Kidney capillary endothelial cell (primary cell): Measurements from ENCODE around the gene DOK6.
"Not testable (repeated sequence)": the region's sequence is repeated elsewhere in the genome, so short reads cannot be mapped to it uniquely, and the experiment has no call there.

ENCODE experiments used
- DNase-seq: peaks from one replicate; pipeline ENCODE4 v3.0.0-alpha.2; 2018; ENCODE audit warnings: low spot score

Gene DOK6

GRCh38 chr18:69400253-69400975 lies at the start of gene DOK6:
Gene DOK6, plus strand, starts transcription at chr18:69400888.
- DNase-seq: peak; percentile 80

GRCh38 chr18:69353023-69353422 lies 47.7 kb upstream of the DOK6 start:
- DNase-seq: no peak

GRCh38 chr18:69357590-69357989 lies 43.1 kb upstream of the DOK6 start:
- DNase-seq: no peak

- DNase-seq: no peak
These were observed 42.3 kb upstream of the DOK6 start for GRCh38 chr18:69358212-69358895.

GRCh38 chr18:69359768-69360167 lies 40.9 kb upstream of the DOK6 start:
- not testable (repeated sequence) for DNase-seq

- DNase-seq: no peak
These were observed 35.8 kb upstream of the DOK6 start for GRCh38 chr18:69364930-69365329.

- DNase-seq: no peak
These were observed 35.0 kb upstream of the DOK6 start for GRCh38 chr18:69365658-69366057.

GRCh38 chr18:69367104-69367503 lies 33.6 kb upstream of the DOK6 start:
- no peak for DNase-seq

GRCh38 chr18:69371729-69372128 lies 29.0 kb upstream of the DOK6 start:
- no peak for DNase-seq

GRCh38 chr18:69380324-69380723 lies 20.4 kb upstream of the DOK6 start:
- DNase-seq: no peak

- DNase-seq: no peak
These were observed 17.5 kb upstream of the DOK6 start for GRCh38 chr18:69383186-69383585.

- no peak for DNase-seq
These were observed 13.5 kb upstream of the DOK6 start for GRCh38 chr18:69387186-69387585.

- no peak for DNase-seq
These were observed 12.5 kb upstream of the DOK6 start for GRCh38 chr18:69388222-69388621.

- DNase-seq: no peak
These were observed 3.6 kb upstream of the DOK6 start for GRCh38 chr18:69397096-69397495.

- DNase-seq: no peak
These were observed 1.4 kb upstream of the DOK6 start for GRCh38 chr18:69399253-69399652.

- DNase-seq: no peak
These were observed 213 bp downstream of the DOK6 start for GRCh38 chr18:69400976-69401225.

- peak; percentile 26 for DNase-seq
These were observed 711 bp downstream of the DOK6 start for GRCh38 chr18:69401226-69401971.

GRCh38 chr18:69401972-69402532 lies 1.4 kb downstream of the DOK6 start:
- no peak for DNase-seq

- DNase-seq: no peak
These were observed 1.9 kb downstream of the DOK6 start for GRCh38 chr18:69402533-69402989.

- DNase-seq: no peak
These were observed 7.8 kb downstream of the DOK6 start for GRCh38 chr18:69408522-69408921.

- no peak for DNase-seq
These were observed 10.5 kb downstream of the DOK6 start for GRCh38 chr18:69411199-69411598.

- DNase-seq: no peak
These were observed 13.5 kb downstream of the DOK6 start for GRCh38 chr18:69414184-69414583.

GRCh38 chr18:69432847-69433246 lies 32.2 kb downstream of the DOK6 start:
- DNase-seq: no peak
